CD4-positive, alpha-beta T cell treated with Interleukin-10 for 1 hour (primary cell): ENCODE measurements around the gene PHPT1.
"Not testable (repeated sequence)": the region's sequence is repeated elsewhere in the genome, so short reads cannot be mapped to it uniquely, and the experiment has no call there.

Experiments
- DNase-seq: peaks from one replicate; pipeline ENCODE4 v3.0.0-alpha.2; 2020

The PHPT1 gene

DNA sequence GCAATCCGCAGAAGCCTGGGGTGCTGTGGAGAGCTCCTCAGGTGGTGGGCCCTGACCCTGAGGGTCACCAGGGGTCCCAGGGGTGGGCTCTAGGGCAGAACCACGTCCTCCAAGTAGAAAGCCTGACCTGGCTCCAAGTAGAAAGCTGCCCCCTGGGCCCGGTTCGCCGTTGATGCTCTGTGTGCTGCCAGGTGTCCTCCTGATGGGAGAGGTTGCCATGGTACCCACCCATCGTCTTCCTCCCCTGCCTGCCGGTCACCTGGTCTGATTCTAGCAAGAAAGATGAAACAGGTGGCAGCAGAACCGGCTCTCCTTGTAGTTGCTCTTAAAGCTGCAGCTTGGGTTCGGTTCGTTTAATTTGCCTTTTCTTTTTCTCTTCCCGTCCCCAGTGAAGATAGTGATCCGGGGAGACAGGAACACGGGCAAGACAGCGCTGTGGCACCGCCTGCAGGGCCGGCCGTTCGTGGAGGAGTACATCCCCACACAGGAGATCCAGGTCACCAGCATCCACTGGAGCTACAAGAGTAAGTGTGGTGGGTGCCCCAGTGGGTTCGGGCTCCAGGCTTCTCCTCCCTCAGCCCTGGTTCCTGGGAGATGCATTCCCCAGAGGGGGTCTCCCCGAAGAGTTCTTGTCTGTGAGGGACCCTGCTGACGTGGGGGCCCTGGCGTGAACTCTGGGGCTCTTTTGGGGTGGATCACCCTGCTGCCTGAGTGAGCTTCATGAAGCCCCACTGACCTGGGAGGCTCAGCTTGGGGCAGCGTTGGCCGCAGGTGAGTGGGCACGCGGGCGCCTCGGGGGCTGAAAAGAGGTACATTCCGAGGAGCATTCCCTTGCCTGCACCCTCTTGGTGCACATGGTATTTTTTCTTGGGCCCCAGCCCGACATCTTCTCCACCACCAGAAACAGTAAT is 25.8 kb upstream of the PHPT1 start:
- DNase-seq = no peak

DNA sequence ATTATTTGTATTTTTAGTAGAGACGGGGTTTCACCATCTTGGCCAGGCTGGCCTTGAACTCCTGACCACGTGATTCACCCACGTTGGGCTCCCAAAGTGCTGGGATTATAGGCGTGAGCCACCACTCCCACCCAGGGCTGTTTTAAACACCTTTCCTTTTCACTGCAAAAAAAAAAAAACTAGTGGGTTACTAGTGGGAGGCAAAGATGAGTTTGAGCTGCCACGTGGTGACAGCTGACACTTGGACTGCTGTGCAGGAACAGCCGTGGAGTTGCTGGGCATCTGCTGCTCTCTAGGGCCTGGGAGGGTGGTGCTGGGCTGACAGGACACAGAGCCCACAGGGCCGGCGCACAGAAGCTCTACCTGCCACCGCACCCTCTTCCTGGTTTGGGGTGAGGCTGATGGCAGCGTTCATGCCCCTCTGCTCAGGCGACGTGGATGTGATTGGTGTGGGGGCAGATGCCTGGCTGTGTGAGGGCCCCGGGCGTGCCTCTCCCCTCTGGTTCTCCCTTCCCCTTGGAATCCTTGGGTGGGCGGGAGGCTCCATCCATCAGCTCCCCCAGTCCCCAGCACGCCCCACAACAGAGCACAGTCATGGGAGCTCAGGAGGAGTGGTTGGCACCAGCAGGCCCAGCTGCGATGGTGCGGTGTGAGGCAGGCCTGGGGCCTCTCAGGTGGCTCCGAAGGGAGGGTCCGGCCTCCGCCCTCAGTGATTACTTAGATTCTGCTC is 24.5 kb upstream of the PHPT1 start:
- DNase-seq = no peak

- DNase-seq = no peak
These were observed 23.7 kb upstream of the PHPT1 start for GRCh38 chr9:136825295-136826187.

DNA sequence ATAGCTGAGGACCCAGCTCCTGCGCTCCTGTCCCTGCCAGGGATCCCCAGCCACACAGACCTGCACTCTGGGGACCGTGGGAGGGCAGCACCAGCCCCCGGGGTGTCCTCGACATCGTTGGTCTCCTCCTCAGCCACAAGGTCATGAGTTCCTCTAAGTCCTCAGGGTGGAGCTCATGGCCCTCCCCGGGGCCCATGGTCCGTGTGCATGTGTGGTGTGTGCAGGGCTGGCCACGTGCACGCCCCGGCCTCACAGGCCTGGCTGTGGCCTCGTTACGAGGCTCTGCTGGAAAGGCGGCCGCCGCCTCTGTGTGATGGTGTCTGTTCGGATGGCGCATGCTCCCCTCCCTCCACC is 23.0 kb upstream of the PHPT1 start:
- DNase-seq = no peak

DNA sequence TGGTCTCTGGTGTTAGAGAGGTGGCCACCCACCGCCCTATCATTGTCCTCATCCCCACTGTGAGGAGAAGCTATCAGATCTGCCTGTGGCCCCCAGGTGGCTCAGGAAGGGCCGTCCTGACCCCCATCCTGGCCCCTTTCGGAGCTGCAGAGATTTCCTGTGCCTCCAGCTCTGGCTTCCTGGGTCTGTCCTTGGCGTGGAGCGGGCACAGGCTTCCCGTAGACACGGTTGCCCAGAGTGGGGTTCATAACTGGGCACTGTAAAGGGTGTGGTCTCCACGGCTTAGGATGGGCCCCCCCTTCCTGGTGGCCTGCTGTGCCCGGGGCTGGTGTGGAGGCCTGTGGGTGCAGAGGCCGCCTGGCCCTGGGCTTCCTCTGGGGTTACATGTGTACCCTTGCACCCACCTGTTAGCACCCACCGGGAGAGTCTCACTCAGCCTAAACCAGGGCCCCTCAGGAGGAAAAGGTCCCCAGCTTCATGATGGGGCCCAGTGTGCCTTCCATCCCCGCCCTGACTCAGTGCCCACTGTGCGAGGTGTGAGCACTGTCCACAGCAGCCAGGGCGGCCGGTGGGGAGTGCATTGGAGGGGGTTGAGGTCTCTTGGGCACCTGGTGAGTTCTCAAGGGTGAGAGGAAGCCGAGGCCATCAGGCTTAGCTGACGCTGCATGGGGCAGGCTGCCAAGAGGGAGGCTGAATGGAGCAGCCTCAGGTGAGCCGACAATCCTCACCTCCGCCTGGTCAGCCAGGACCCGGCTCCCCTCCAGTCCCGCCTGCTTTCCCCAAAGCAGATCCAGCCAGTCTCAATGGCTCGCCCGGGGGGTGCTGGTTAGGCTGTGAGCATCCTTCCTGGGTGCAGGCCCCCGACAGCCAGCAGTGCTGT is 22.3 kb upstream of the PHPT1 start:
- DNase-seq = no peak

- no peak for DNase-seq
These were observed 21.3 kb upstream of the PHPT1 start for GRCh38 chr9:136827794-136828473.

GRCh38 chr9:136828474-136829140 is 20.6 kb upstream of the PHPT1 start:
- DNase-seq = no peak

- DNase-seq = no peak
These were observed 19.8 kb upstream of the PHPT1 start for GRCh38 chr9:136829412-136829811.

GRCh38 chr9:136829981-136830885 is 19.0 kb upstream of the PHPT1 start:
- DNase-seq = no peak

- DNase-seq = no peak
These were observed 18.0 kb upstream of the PHPT1 start for GRCh38 chr9:136831002-136831719.

GRCh38 chr9:136831720-136832104 is 17.5 kb upstream of the PHPT1 start:
- no peak for DNase-seq

GRCh38 chr9:136832581-136832980 is 16.6 kb upstream of the PHPT1 start:
- DNase-seq = no peak

GRCh38 chr9:136833381-136834048 is 15.7 kb upstream of the PHPT1 start:
- not testable (repeated sequence) for DNase-seq

DNA sequence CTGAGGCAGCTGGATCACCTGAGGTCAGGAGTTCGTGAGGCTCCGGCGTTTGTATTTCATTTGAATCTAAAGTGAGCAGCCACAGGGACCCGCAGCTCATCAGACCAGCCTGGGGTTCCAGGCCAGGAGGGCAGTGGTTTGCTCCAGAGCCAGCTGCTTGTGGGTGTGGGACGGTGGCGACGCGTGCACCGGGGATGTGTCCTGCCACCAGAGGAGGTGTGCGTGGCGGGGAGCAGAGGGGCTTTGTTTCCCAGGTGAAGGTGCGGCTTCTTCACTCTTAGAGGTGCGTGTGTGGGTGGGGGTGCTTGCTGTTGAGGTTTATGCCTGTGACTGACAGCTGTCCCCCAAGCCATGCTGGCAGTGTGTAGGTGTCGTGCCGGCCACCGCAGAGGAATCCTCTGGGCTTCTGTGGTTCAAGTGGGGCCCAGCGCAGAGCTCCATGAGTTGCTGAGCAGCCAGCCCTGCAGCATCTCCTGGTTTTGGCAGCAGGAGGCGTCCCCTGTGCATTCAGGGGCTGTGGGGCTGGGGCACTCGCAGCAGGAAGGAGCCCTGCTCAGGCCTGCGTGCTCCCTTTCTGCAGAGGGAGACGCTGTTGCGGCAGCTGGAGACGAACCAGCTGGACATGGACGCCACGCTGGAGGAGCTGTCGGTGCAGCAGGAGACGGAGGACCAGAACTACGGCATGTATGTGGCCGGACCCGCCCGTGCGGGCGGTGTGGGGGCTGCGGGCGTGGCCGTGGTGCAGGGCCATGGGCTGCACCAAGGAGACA is 13.9 kb upstream of the PHPT1 start:
- no peak for DNase-seq

- DNase-seq = no peak
These were observed 13.0 kb upstream of the PHPT1 start for GRCh38 chr9:136835932-136836904.

DNA sequence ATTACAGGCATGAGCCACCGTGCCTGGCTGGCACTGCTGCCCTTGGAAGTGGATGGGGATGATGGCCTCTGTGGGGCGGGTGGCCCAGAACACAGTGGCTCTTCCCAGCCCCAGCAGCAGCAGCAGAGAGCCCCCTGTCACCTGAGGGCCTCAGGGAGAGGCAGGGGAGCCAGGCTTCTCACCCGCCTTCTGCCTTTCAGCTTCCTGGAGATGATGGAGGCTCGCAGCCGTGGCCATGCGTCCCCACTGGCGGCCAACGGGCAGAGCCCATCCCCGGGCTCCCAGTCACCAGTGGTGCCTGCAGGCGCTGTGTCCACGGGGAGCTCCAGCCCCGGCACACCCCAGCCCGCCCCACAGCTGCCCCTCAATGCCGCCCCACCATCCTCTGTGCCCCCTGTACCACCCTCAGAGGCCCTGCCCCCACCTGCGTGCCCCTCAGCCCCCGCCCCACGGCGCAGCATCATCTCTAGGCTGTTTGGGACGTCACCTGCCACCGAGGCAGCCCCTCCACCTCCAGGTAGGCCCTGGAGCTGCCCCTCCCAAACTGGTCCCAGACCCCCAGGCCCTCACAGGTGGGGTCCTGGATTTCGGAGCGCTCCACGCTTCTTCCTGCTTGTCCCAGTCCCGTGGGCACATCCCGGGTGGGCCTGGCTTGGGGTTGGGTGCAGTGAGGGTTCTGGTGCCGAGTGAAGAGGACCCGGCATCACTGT is 11.9 kb upstream of the PHPT1 start:
- DNase-seq = no peak
